MM.1S (cell line): ENCODE results near the gene ENPP1.

Experiments
- CTCF ChIP-seq: fragments of 300-600 bp; sonication (generic); IDR thresholded peaks from 2 replicates; pipeline ENCODE4 v1.5.1; 2016; ENCODE audit warnings: antibody characterized with exemption, low read length, mixed read lengths
- EZH2 ChIP-seq: fragments of 300-600 bp; sonication (generic); optimal IDR thresholded peaks from 2 replicates; pipeline ENCODE3; 2017; ENCODE audit warnings: low read depth, mild to moderate bottlenecking, antibody characterized with exemption, low read length, mixed read lengths
- EZH2phosphoT487 ChIP-seq: fragments of 300-600 bp; sonication (generic); IDR thresholded peaks from 2 replicates; pipeline ENCODE4 v1.6.1; 2018; ENCODE audit warnings: antibody characterized with exemption, low read length

DNA sequence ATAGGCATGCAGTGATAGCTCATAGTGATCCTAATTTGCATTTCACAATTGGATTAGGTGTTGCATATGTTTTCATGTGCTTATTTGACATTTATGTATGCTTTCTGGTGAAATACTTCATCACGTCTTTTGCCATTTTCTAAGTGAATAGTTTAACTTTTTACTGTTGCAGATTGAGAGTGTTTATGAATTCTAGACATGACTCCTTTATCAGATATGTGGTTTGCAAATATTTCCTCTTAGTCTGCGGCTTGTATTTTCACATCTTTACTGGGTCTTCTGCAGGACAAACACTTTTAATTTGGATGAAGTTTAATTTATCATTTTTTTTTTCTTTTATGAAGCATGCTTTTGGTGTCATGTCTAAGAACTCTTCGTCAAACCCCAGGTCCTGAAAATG is 104.1 kb downstream of the ENPP1 start:
- TF ChIP-seq EZH2 = no peak
- TF ChIP-seq CTCF = no peak
- TF ChIP-seq EZH2phosphoT487 = no peak
